NCI-H82 (cell line): ENCODE measurements around the gene KCNAB1.
"Not testable (repeated sequence)": the region's sequence is repeated elsewhere in the genome, so short reads cannot be mapped to it uniquely, and the experiment has no call there.

ENCODE experiments used
- DNase-seq: peaks from one replicate; lab custom pipeline; 2025; lab: John Stamatoyannopoulos, UW

Gene KCNAB1

DNA sequence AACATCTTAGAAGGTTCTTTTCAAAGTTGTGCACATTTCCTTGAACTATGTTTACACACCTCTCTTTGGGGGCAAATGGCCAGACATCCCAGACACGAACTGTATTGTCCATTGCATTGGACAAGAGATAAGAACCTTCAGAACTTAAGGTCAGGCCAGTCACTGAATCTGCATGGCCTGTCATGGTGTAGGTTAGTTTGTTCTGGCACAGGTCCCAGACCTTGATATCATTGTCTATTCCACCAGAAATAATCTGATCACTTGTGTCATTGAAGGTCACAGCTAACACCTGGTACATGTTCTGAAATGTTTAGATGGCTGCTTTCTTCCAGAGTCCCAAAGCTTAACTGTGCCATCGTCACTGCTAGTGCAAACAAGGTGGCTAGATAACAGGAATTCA lies 55.7 kb downstream of the KCNAB1 start:
- DNase-seq, result peak; percentile 42

GRCh38 chr3:156176629-156177210 lies 56.3 kb downstream of the KCNAB1 start:
- no peak for DNase-seq

DNA sequence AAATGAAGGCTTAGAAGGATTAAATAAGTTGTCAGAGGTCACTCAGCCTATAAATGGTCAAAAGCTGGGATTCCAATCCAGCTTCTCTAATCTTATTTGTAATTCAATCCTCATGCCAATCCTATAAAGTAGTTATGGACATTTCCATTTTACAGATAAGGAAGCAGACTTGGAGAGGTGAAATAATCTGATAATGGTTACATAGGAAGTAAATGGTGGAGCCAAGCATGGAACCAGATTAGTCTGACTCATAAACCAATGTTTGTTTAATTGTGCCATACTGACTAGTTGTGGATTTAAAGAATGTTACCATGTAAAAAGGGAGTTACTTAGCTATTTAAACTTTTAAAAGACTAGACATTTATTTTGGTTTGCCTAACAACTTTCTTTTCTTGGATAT lies 59.7 kb downstream of the KCNAB1 start:
- DNase-seq, result peak; percentile 94

DNA sequence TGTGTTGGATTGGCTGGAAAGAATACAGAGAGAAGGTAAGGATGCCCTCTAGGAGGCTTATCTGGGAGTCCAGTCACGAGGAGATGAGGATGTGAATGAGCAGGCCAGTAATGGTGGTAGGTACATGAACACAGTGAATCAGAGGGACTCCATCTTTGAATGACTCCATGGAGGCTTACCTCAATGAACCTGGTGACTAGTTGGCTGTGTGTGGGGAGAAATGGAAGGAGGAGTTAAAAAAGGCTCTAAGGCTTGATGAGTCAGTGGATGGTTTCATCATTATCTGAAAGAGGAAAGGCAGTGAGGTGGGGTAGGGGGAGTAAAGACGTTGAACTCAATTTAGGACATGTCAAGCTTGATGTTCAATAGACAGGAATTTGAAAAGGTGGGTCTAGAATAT lies 61.1 kb downstream of the KCNAB1 start:
- DNase-seq, result peak; percentile 87

DNA sequence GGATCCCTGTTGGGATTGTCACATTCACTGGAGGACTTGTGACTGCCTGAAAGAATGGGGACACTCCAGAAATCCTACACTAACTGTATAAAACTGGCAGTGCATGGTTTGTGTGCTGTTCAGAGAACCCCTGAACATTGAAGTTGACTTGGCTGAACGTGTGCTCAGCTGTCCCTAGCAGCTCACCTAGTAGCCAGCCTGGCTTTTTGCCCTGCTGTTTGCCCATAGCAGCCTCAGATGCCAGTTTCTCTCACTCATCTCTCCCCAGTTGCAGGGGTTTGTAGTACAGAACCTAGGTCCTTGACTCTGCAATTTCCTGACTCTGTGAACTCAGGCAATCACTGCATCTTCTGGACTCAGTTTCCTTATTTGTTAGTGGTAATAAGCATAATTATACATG lies 63.0 kb downstream of the KCNAB1 start:
- no peak for DNase-seq

DNA sequence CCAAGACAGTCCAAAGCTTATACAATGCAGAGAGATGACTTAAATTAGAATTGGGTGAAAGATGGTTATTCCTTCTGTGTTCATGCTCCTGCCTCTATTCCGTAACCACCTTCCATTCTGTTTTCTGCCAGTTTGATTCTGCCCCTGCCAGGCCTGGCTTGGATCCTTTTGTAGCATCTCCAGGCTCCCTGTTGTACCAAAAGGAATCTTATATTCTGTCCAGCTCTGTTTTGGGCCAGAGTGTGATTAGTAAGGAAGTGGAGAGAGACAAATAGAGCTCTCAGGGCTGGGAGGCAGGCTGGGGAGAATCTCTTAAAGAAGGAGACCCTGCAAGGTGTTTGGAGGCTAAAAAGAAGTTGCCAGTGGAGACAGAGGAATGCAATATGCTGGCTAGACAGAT lies 63.8 kb downstream of the KCNAB1 start:
- DNase-seq, result no peak

GRCh38 chr3:156187146-156187769 lies 66.9 kb downstream of the KCNAB1 start:
- DNase-seq, result no peak

DNA sequence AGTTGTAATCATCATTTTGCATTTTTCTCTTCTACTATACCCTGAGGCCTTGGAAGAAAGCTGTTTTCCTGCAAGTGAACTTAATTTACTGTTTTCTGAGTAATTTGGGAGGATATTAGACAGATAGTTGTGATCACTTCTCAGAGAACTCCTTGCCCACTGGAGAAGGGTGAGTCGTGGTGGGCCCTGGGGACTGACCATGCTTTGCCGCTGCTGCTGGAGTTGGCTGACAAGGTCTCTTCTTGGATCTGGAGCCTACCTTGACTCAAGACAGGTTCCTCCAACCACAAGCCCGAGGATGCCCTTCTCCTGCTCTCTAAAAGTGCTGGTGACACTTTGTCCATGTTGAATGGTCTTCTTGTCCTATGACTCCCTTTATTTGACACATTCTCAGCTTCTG lies 68.4 kb downstream of the KCNAB1 start:
- DNase-seq, result no peak

- DNase-seq, result no peak
Measured at GRCh38 chr3:156189927-156190326, 69.5 kb downstream of the KCNAB1 start.

- not testable (repeated sequence) for DNase-seq
Measured at GRCh38 chr3:156194945-156195344, 74.6 kb downstream of the KCNAB1 start.

GRCh38 chr3:156197152-156197551 lies 76.8 kb downstream of the KCNAB1 start:
- not testable (repeated sequence) for DNase-seq

- no peak for DNase-seq
Measured at GRCh38 chr3:156201411-156202405, 81.3 kb downstream of the KCNAB1 start.

GRCh38 chr3:156206157-156206556 lies 85.8 kb downstream of the KCNAB1 start:
- DNase-seq, result no peak

DNA sequence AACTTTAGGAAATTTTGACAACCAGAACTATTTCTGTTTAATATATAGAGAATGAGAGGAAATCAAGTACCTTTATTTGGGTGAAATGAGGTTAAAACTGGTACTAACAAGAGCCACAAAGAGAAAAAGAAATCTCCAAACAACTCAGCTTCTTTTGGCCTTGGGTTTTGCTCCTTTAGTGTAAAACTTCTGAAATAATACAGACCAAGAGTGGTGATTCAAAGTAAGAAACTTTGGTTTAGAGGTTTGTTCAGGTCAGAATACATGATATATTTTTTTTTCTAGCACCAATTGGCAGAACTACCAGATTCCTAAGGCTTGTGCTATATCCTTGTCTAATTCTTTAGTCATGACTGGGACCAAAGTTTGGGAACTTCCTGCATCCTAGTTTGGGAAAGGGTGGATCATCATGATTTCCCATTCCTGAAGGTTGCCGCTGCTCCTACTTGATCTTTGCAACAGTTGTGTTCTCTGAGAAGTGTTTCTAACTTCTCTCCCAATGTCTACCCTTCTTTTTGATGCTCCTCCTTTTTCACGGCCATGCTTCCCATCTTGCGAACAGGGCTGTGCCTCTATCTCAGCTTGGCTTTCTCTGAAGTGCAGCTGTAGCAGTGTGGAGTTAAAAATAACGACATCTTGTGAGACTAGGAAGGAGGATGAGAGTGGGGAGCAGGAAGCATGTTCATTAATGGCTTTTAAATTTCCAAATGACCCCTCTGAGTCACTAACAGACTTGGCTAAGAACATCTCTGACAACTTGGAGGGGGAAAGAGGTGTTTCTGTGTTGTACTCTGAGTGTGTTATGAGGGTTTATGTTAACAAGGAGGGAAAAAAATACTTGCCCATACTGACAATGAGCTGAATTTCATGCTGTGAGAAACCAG lies 87.7 kb downstream of the KCNAB1 start:
- DNase-seq, result no peak

GRCh38 chr3:156209631-156210335 lies 89.4 kb downstream of the KCNAB1 start:
- DNase-seq, result no peak

GRCh38 chr3:156211583-156211982 lies 91.2 kb downstream of the KCNAB1 start:
- no peak for DNase-seq

DNA sequence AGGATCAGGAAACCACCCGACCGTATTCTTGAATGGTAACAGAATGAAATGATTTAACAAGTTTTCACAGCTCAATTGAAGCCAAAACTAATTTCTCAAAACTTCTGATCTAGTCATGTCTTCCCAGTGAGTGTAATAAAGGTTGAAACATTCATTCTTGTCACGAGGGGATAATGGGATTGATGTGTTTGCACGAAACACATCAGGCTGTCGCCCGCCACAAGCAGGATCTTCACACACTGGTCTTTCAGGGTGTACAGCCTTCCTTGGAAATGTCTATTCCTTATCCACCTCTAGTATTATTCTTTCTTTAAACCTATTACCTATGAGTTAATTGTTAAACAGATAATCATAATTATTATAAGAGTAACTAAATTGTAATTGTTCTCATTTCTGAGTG lies 94.3 kb downstream of the KCNAB1 start:
- DNase-seq, result no peak

- DNase-seq, result no peak
Measured at GRCh38 chr3:156215751-156216150, 95.4 kb downstream of the KCNAB1 start.

DNA sequence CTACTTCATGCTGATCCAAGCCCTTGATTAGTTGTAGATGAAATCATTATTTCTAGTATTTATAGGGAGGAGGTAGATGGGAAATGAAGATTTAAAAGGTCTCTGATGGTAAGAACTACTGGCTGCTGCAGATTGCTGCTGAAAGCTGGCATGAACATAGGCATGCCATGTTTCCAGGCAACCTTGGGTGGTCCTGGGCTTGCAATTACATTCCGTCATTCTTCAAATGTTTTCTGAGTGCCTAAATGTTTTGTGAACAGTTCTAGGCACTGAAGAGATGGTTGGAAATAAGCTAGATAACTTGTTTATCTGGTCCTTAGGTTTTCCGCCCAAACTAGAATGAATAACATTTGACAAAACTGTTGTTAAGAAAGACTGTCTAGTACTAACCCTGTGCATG lies 95.8 kb downstream of the KCNAB1 start:
- no peak for DNase-seq

- DNase-seq, result no peak
Measured at GRCh38 chr3:156216852-156217251, 96.5 kb downstream of the KCNAB1 start.

GRCh38 chr3:156217674-156218352 lies 97.4 kb downstream of the KCNAB1 start:
- peak; percentile 16 for DNase-seq
